Measurements from ENCODE around the gene ZER1. TPM values are rescaled to one million over a fixed set of nuclear protein-coding genes. Genes with fewer than 3 reads are reported as not detected.

The ZER1 gene
- total RNA-seq, 1 experiment from 2014 or later = 28.6 TPM

DNA sequence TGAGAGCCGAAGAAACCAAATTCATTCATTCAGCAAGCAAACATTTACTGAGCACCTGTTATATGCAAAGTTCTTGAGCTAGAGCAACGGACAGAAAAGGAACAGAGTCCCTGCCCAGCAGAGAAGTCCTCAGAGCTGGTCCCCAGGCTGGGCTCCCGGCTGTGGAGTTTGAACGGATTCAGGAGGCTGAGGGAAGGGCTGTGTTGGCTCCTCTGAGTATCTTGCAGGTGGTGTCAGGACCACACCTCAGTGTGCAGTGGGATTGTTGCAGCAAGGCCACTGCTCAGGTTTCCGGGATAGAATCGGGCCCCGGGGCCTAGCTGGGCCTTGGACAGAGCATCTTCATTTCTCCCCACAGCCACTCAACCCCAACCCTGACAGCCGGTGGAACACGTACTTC, 20.4 kb upstream of the ZER1 start:
- peaks cover 5% of the 10 kb centered on the region for H3K4me1 Mint-ChIP-seq (ENCODE audit: low read depth, unreplicated experiment)
- CTCF ChIA-PET = no interaction called here
- H3K36me3 Mint-ChIP-seq (ENCODE audit: insufficient read depth, unreplicated experiment) = peaks cover 9% of the 10 kb centered on the region

DNA sequence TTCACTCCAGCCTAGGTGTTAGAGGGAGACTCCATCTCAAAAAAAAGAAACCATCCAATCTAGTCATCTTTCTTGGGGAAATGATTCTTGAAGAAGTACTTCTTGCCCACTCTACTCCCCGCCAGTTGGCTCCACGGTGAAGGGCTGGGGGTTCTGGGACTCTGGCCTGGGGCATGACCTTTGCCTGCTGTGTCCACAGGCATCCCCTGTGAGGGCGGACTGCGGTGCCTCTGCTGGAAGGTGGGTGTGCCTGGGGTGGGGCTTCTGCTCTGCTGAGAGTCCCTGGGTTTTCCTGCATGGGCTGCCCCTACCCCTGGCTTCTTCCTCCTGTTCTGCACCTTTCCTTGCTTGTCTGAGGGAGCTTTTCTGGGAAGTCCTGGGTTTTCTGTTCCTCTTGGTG, 18.8 kb upstream of the ZER1 start:
- Histone ChIP-seq H3K4me3 (ENCODE audit: low read depth, low read length) (no peak overlapping the region), H3K36me3 (ENCODE audit: control insufficient read depth, insufficient read depth, low read length) (no peaks in the 10 kb centered on the region; the same call in 1 of the 2 replicates), H3K27me3 (replicated peaks; ENCODE audit: control insufficient read depth, insufficient read depth, low read length) (no peaks in the 10 kb centered on the region), H3K4me1 (peaks cover 6% of the 10 kb centered on the region; the same call in 1 of the 2 replicates), H3K9me3 (no peaks in the 10 kb centered on the region)
- TF ChIP-seq, protein P1, sequence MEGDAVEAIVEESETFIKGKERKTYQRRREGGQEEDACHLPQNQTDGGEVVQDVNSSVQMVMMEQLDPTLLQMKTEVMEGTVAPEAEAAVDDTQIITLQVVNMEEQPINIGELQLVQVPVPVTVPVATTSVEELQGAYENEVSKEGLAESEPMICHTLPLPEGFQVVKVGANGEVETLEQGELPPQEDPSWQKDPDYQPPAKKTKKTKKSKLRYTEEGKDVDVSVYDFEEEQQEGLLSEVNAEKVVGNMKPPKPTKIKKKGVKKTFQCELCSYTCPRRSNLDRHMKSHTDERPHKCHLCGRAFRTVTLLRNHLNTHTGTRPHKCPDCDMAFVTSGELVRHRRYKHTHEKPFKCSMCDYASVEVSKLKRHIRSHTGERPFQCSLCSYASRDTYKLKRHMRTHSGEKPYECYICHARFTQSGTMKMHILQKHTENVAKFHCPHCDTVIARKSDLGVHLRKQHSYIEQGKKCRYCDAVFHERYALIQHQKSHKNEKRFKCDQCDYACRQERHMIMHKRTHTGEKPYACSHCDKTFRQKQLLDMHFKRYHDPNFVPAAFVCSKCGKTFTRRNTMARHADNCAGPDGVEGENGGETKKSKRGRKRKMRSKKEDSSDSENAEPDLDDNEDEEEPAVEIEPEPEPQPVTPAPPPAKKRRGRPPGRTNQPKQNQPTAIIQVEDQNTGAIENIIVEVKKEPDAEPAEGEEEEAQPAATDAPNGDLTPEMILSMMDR (IDR thresholded peaks at IDR 0.05; ENCODE audit: insufficient read depth in 1 of 2, low read depth in 1 of 2, low read length in 1 of 2, severe bottlenecking in 1 of 2, unreplicated experiment in 1 of 2) = no peak
- Mint-ChIP-seq H3K9me3 (ENCODE audit: unreplicated experiment) (no peaks in the 10 kb centered on the region), H3K4me1 (ENCODE audit: low read depth, unreplicated experiment) (peaks cover 5% of the 10 kb centered on the region), H3K27ac (ENCODE audit: unreplicated experiment) (no peak overlapping the region), H3K36me3 (ENCODE audit: insufficient read depth, unreplicated experiment) (peaks cover 13% of the 10 kb centered on the region), H3K4me3 (ENCODE audit: unreplicated experiment) (no peak overlapping the region), H3K27me3 (ENCODE audit: insufficient read depth, unreplicated experiment) (no peaks in the 10 kb centered on the region)
- DNase-seq = no peak
- intact Hi-C loops (cut with micrococcal nuclease; ENCODE audit: unreplicated experiment) = no loop called here
- POLR2A ChIA-PET = no interaction called here
- CTCF ChIA-PET = no interaction called here
- no TSS peak for BruUV-seq (replicated peaks)

More for the DNA sequence above, 20.4 kb upstream of the ZER1 start:
- H3K27me3 Mint-ChIP-seq (ENCODE audit: insufficient read depth, unreplicated experiment) = no peaks in the 10 kb centered on the region
- H3K27ac Mint-ChIP-seq (ENCODE audit: unreplicated experiment) = no peak overlapping the region
- BruUV-seq (replicated peaks) = no TSS peak
- TF ChIP-seq, protein P1 (IDR thresholded peaks at IDR 0.05; ENCODE audit: insufficient read depth in 1 of 2, low read depth in 1 of 2, low read length in 1 of 2, severe bottlenecking in 1 of 2, unreplicated experiment in 1 of 2) = no peak
- no peaks in the 10 kb centered on the region for H3K9me3 ChIP-seq
- intact Hi-C loops (cut with micrococcal nuclease; ENCODE audit: unreplicated experiment) = no loop called here
- DNase-seq = no peak
- no peaks in the 10 kb centered on the region for H3K4me1 ChIP-seq
- H3K36me3 ChIP-seq (ENCODE audit: control insufficient read depth, insufficient read depth, low read length) = no peaks in the 10 kb centered on the region; the same call in 1 of the 2 replicates
- POLR2A ChIA-PET = no interaction called here
- no peaks in the 10 kb centered on the region for H3K9me3 Mint-ChIP-seq (ENCODE audit: unreplicated experiment)
- no peak overlapping the region for H3K4me3 Mint-ChIP-seq (ENCODE audit: unreplicated experiment)
- no peaks in the 10 kb centered on the region for H3K27me3 ChIP-seq (replicated peaks; ENCODE audit: control insufficient read depth, insufficient read depth, low read length)
- H3K4me3 ChIP-seq (ENCODE audit: low read depth, low read length) = no peak overlapping the region

DNA sequence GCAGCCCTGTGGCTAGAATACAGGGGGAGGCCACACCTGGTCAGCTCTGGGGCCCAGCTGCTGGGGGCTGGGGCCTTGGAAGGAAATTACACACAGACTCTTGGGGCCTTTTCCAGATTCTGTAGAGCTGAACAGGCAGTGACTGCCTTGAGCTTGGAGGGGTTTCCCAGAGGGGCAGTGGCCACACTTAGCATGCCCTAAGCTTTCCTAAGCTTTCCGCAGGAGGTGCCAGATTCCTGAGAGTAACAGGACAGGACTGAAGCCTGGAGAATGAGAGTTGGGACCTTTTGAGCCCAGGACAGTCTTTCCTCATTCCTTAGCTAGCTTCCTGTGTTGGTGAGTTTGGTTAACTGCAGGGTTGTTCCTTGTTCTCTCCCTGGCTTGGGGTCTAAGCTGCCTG, 16.7 kb upstream of the ZER1 start:
- Histone ChIP-seq H3K4me3 (ENCODE audit: low read depth, low read length) (peak overlapping the region; percentile 94; the same call in 1 of the 2 replicates), H3K27me3 (replicated peaks; ENCODE audit: control insufficient read depth, insufficient read depth, low read length) (no peaks in the 10 kb centered on the region), H3K4me1 (peaks cover 6% of the 10 kb centered on the region; the same call in 1 of the 2 replicates), H3K9me3 (no peaks in the 10 kb centered on the region), H3K36me3 (ENCODE audit: control insufficient read depth, insufficient read depth, low read length) (no peaks in the 10 kb centered on the region; the same call in 1 of the 2 replicates)
- Mint-ChIP-seq H3K36me3 (ENCODE audit: insufficient read depth, unreplicated experiment) (peaks cover 7% of the 10 kb centered on the region), H3K4me1 (ENCODE audit: low read depth, unreplicated experiment) (no peaks in the 10 kb centered on the region), H3K9me3 (ENCODE audit: unreplicated experiment) (no peaks in the 10 kb centered on the region), H3K27ac (ENCODE audit: unreplicated experiment) (no peak overlapping the region), H3K27me3 (ENCODE audit: insufficient read depth, unreplicated experiment) (no peaks in the 10 kb centered on the region), H3K4me3 (ENCODE audit: unreplicated experiment) (peak overlapping the region; percentile 97)
- TF ChIP-seq, protein P1 (IDR thresholded peaks at IDR 0.05; ENCODE audit: insufficient read depth in 1 of 2, low read depth in 1 of 2, low read length in 1 of 2, severe bottlenecking in 1 of 2, unreplicated experiment in 1 of 2) = no peak
- no peak for DNase-seq
- ChIA-PET POLR2A (no interaction called here), CTCF (interaction anchor here (0.5 to 1.9 kb wide), 2 partner anchors 11 to 30 kb away, joined by 3 to 7 read pairs; partner anchors contain the start of gene ENDOG)
- BruUV-seq (replicated peaks) = TSS peak; percentile 33
- intact Hi-C loops (cut with micrococcal nuclease; ENCODE audit: unreplicated experiment) = no loop called here
